Naive thymus-derived CD4-positive, alpha-beta T cell (primary cell): ENCODE measurements around the gene CDV3. TPM values are rescaled to one million over a fixed set of nuclear protein-coding genes. Genes with fewer than 3 reads are reported as not detected.

Source experiments
- ATAC-seq: fragments of 150-1000 bp; cut with Tn5 transposase; 2 replicates; pipeline ENCODE4 v1.10.0; 2021; ENCODE audit warnings: mild to moderate bottlenecking, moderate library complexity
- CTCF ChIA-PET: fragments of 350-600 bp; sonication (Branson Sonifier 250); formaldehyde crosslinking; loops from one replicate; lab custom pipeline; 2021; ENCODE audit warnings: antibody characterized with exemption; lab: Charles Lee
- POLR2A ChIA-PET: fragments of 350-600 bp; sonication (Branson Sonifier 250); formaldehyde crosslinking; loops from one replicate; lab custom pipeline; 2021; ENCODE audit warnings: antibody characterized with exemption, inconsistent platforms; lab: Charles Lee
- DNase-seq, 9 donors: peaks; one replicate each; pipeline versions ENCODE4 v3.0.0 to v3.0.0-alpha.2; 2020 to 2022; ENCODE audit warnings: mixed read lengths in 1 of 9
- H3K27ac ChIP-seq: one replicate; pipeline ENCODE4 v1.7.0; 2013; ENCODE audit warnings: mild to moderate bottlenecking, low read depth, low read length, moderate library complexity
- H3K27me3 ChIP-seq, 2 donors: one replicate each; pipeline ENCODE4 v1.7.0; 2013; ENCODE audit warnings: low read length in 2 of 2, mild to moderate bottlenecking in 2 of 2, moderate library complexity in 2 of 2; ENCODE audit not compliant: control insufficient read depth in 2 of 2, insufficient read depth in 2 of 2
- H3K36me3 ChIP-seq, 3 experiments: 1 replicate in 2 of 3; 2 replicates in 1 of 3; pipeline ENCODE4 v1.7.0; 2013; ENCODE audit warnings: low read length in 3 of 3, mild to moderate bottlenecking in 3 of 3, moderate library complexity in 1 of 3; ENCODE audit not compliant: insufficient read depth in 3 of 3, control insufficient read depth in 2 of 3
- H3K4me1 ChIP-seq, 2 donors: one replicate each; pipeline ENCODE4 v1.7.0; 2013; ENCODE audit warnings: low read length in 2 of 2, mild to moderate bottlenecking in 2 of 2, moderate library complexity in 1 of 2; ENCODE audit not compliant: control insufficient read depth in 2 of 2, insufficient read depth in 2 of 2
- H3K4me3 ChIP-seq: 2 replicates; pipeline ENCODE4 v1.7.0; 2013; ENCODE audit warnings: mild to moderate bottlenecking, low read length
- H3K9me3 ChIP-seq, 3 experiments: 1 replicate in 2 of 3; 2 replicates in 1 of 3; pipeline ENCODE4 v1.7.0; 2013; ENCODE audit warnings: low read length in 3 of 3; ENCODE audit not compliant: control insufficient read depth in 2 of 3
- H3K27ac Mint-ChIP-seq, 9 donors: one replicate each; pipeline ENCODE4 v1.8.0; 2020 to 2022; ENCODE audit warnings: mixed read lengths in 9 of 9, mild to moderate bottlenecking in 8 of 9, moderate library complexity in 5 of 9, inconsistent platforms in 2 of 9
- H3K27me3 Mint-ChIP-seq, 5 donors: one replicate each; pipeline ENCODE4 v1.8.0; 2021 to 2022; ENCODE audit warnings: mixed read lengths in 5 of 5, mild to moderate bottlenecking in 1 of 5
- H3K36me3 Mint-ChIP-seq, 5 donors: one replicate each; pipeline ENCODE4 v1.8.0; 2020 to 2022; ENCODE audit warnings: mixed read lengths in 5 of 5, mild to moderate bottlenecking in 3 of 5, inconsistent platforms in 1 of 5
- H3K4me1 Mint-ChIP-seq, 7 donors: one replicate each; pipeline ENCODE4 v1.8.0; 2020 to 2022; ENCODE audit warnings: mixed read lengths in 7 of 7, mild to moderate bottlenecking in 3 of 7, inconsistent platforms in 1 of 7
- H3K4me3 Mint-ChIP-seq, 10 donors: one replicate each; pipeline ENCODE4 v1.8.0; 2020 to 2022; ENCODE audit warnings: mild to moderate bottlenecking in 10 of 10, mixed read lengths in 10 of 10, moderate library complexity in 6 of 10, inconsistent platforms in 2 of 10
- H3K9me3 Mint-ChIP-seq, 11 donors: one replicate each; pipeline ENCODE4 v1.8.0; 2020 to 2022; ENCODE audit warnings: mixed read lengths in 11 of 11, mild to moderate bottlenecking in 4 of 11, inconsistent platforms in 1 of 11, moderate library complexity in 1 of 11
- intact Hi-C, 2 donors: fragments of 100-400 bp; cut with micrococcal nuclease; formaldehyde crosslinking; loops; one replicate each; pipeline ENCODE4 v1.15.1; 2023
- polyA plus RNA-seq, 2 donors: library from polyadenylated mRNA; unstranded; fragments of 300-500 nt; fragmentation: Illumina TruSeq; gene quantifications; one replicate each; pipeline ENCODE4 v1.2.3, GENCODE V29; 2021
- total RNA-seq, 6 experiments: library from RNA in 5 of 6; stranded (reverse) in 5 of 6; gene quantifications; 1 replicate in 5 of 6; 2 replicates in 1 of 6; pipeline ENCODE4 v1.2.3 and lab custom pipeline; 2021 to 2026

The CDV3 gene
- total and polyA plus RNA-seq, 7 experiments from 2014 or later, result 37.4 to 206 (median 192) TPM

GRCh38 chr3:133592843-133593242, 19.4 kb downstream of the CDV3 start:
- ATAC-seq (peak; percentile 44), DNase-seq (no peak)
- ChIA-PET CTCF (no interaction called here), POLR2A (interaction anchor here (0.6 kb wide), 1 partner anchor 15 kb away, joined by 3 read pairs; no protein-coding TSS in a partner anchor)
- H3K27ac Mint-ChIP-seq, result peak overlapping the region in 2 of 9 donors; percentile 45
- H3K36me3 Mint-ChIP-seq, result peaks cover 8 to 20% (median 19%) of the 10 kb centered on the region in 5 donors
- H3K27me3 Mint-ChIP-seq, result no peaks in the 10 kb centered on the region
- H3K4me1 Mint-ChIP-seq, result peaks cover 0 to 22% (median 7%) of the 10 kb centered on the region in 7 donors
- intact Hi-C loops, result no loop called here
- peaks cover 0 to 20% (median 10%) of the 10 kb centered on the region in 3 experiments for H3K36me3 ChIP-seq
- no peak overlapping the region for H3K4me3 Mint-ChIP-seq
- H3K9me3 ChIP-seq, result no peaks in the 10 kb centered on the region
- H3K4me3 ChIP-seq, result no peak overlapping the region
- no peaks in the 10 kb centered on the region for H3K27me3 ChIP-seq
- no peak overlapping the region for H3K27ac ChIP-seq
- no peaks in the 10 kb centered on the region for H3K9me3 Mint-ChIP-seq
- H3K4me1 ChIP-seq, result no peaks in the 10 kb centered on the region

DNA sequence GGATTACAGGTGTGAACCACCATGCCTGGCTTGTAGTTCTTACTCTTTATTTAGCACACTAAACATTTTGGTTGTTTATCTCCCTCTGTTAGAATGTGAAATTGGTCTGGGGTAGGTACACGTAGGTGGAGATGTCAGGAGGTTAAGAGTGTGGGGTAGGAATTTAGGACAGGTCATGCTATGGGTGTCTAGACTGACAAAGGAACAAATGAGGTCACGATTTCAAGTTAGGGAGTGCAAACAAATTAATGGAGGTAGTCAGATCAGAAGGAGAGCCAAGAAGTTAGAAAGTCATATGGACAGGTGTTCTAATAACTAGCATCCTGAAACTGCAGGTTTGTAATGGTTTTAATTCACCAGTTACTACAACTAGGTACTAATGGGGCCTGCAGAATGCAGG, 19.8 kb downstream of the CDV3 start:
- H3K27ac Mint-ChIP-seq, result peak overlapping the region in 2 of 9 donors; percentile 16 to 28
- CTCF ChIA-PET, result no interaction called here

DNA sequence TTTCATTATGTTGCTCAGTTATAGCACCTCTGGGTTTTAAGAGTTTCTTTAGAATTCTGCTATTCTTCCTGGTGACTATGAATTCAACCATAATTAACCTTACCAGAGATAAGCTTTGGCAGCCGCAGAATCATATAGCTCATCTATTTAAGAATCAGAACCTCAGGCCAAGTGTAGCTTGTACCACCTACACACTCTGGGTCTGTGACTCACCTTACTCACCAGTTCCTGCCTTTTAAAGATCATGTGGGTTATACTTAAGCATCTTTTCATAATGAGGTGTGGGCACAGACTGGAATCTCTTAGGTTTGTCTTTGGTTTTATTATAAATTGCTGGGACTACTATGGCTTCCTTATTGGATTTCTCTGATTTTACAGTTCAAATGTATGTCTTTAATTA, 21.9 kb downstream of the CDV3 start:
- CTCF ChIA-PET, result interaction anchor here (0.6 kb wide), 1 partner anchor 917 kb away, joined by 3 read pairs; no protein-coding TSS in a partner anchor
- Mint-ChIP-seq H3K36me3 (peaks cover 0 to 10% (median 0%) of the 10 kb centered on the region in 5 donors), H3K27me3 (no peaks in the 10 kb centered on the region), H3K4me3 (no peak overlapping the region), H3K9me3 (no peaks in the 10 kb centered on the region), H3K4me1 (peaks cover 0 to 9% (median 4%) of the 10 kb centered on the region in 7 donors), H3K27ac (peak overlapping the region in 4 of 9 donors; percentile 5 to 51 (median 40))
- intact Hi-C loops, result no loop called here
- no peak for DNase-seq
- no peaks in the 10 kb centered on the region for H3K27me3 ChIP-seq
- POLR2A ChIA-PET, result interaction anchor here (1.5 kb wide), 1 partner anchor 11 kb away, joined by 3 read pairs; no protein-coding TSS in a partner anchor
- no peaks in the 10 kb centered on the region for H3K9me3 ChIP-seq
- H3K36me3 ChIP-seq, result no peaks in the 10 kb centered on the region
- H3K4me3 ChIP-seq, result no peak overlapping the region
- no peaks in the 10 kb centered on the region for H3K4me1 ChIP-seq
- no peak for ATAC-seq
- no peak overlapping the region for H3K27ac ChIP-seq

More for the DNA sequence above, 19.8 kb downstream of the CDV3 start:
- DNase-seq, result no peak
- Histone ChIP-seq H3K9me3 (no peaks in the 10 kb centered on the region), H3K36me3 (peaks cover 0 to 16% (median 7%) of the 10 kb centered on the region in 3 experiments), H3K4me1 (no peaks in the 10 kb centered on the region), H3K27ac (no peak overlapping the region), H3K27me3 (no peaks in the 10 kb centered on the region), H3K4me3 (no peak overlapping the region)
- POLR2A ChIA-PET, result interaction anchor here (0.6 kb wide), 1 partner anchor 16 kb away, joined by 3 read pairs; no protein-coding TSS in a partner anchor
- intact Hi-C loops, result no loop called here
- H3K27me3 Mint-ChIP-seq, result no peaks in the 10 kb centered on the region
- H3K4me3 Mint-ChIP-seq, result no peak overlapping the region
- no peak for ATAC-seq
- H3K36me3 Mint-ChIP-seq, result peaks cover 8 to 17% (median 16%) of the 10 kb centered on the region in 5 donors
- no peaks in the 10 kb centered on the region for H3K9me3 Mint-ChIP-seq
- H3K4me1 Mint-ChIP-seq, result peaks cover 0 to 20% (median 7%) of the 10 kb centered on the region in 7 donors

GRCh38 chr3:133598405-133598804, 24.9 kb downstream of the CDV3 start:
- DNase-seq (no peak), ATAC-seq (no peak)
- POLR2A ChIA-PET, result no interaction called here
- peaks cover 0 to 22% (median 3%) of the 10 kb centered on the region in 5 donors for H3K36me3 Mint-ChIP-seq
- intact Hi-C loops, result no loop called here
- no peaks in the 10 kb centered on the region for H3K9me3 Mint-ChIP-seq
- no peak overlapping the region for H3K4me3 ChIP-seq
- no peaks in the 10 kb centered on the region for H3K27me3 Mint-ChIP-seq
- H3K9me3 ChIP-seq, result no peaks in the 10 kb centered on the region
- peaks cover 0 to 9% (median 0%) of the 10 kb centered on the region in 7 donors for H3K4me1 Mint-ChIP-seq
- CTCF ChIA-PET, result no interaction called here
- H3K4me1 ChIP-seq, result no peaks in the 10 kb centered on the region
- H3K27ac ChIP-seq, result no peak overlapping the region
- H3K27ac Mint-ChIP-seq, result peak overlapping the region in 1 of 9 donors; percentile 33
- H3K27me3 ChIP-seq, result no peaks in the 10 kb centered on the region
- H3K36me3 ChIP-seq, result no peaks in the 10 kb centered on the region
- H3K4me3 Mint-ChIP-seq, result no peak overlapping the region

GRCh38 chr3:133599280-133599679, 25.8 kb downstream of the CDV3 start:
- ChIA-PET CTCF (no interaction called here), POLR2A (no interaction called here)
- Mint-ChIP-seq H3K27ac (no peak overlapping the region), H3K36me3 (peaks cover 0 to 24% (median 4%) of the 10 kb centered on the region in 5 donors), H3K9me3 (no peaks in the 10 kb centered on the region), H3K27me3 (no peaks in the 10 kb centered on the region), H3K4me1 (peaks cover 0 to 9% (median 0%) of the 10 kb centered on the region in 7 donors), H3K4me3 (no peak overlapping the region)
- intact Hi-C loops, result no loop called here
- ATAC-seq, result no peak
- DNase-seq, result no peak
- no peaks in the 10 kb centered on the region for H3K9me3 ChIP-seq
- H3K4me1 ChIP-seq, result no peaks in the 10 kb centered on the region
- no peak overlapping the region for H3K4me3 ChIP-seq
- H3K27ac ChIP-seq, result no peak overlapping the region
- no peaks in the 10 kb centered on the region for H3K27me3 ChIP-seq
- H3K36me3 ChIP-seq, result no peaks in the 10 kb centered on the region

- no peaks in the 10 kb centered on the region for H3K27me3 ChIP-seq
- H3K9me3 Mint-ChIP-seq, result no peaks in the 10 kb centered on the region
- H3K4me1 Mint-ChIP-seq, result peaks cover 0 to 2% (median 0%) of the 10 kb centered on the region in 7 donors
- no peak overlapping the region for H3K27ac Mint-ChIP-seq
- H3K36me3 ChIP-seq, result no peaks in the 10 kb centered on the region
- no peak overlapping the region for H3K27ac ChIP-seq
- H3K4me3 Mint-ChIP-seq, result no peak overlapping the region
- DNase-seq (no peak), ATAC-seq (no peak)
- POLR2A ChIA-PET, result no interaction called here
- CTCF ChIA-PET, result no interaction called here
- no peaks in the 10 kb centered on the region for H3K27me3 Mint-ChIP-seq
- no peaks in the 10 kb centered on the region for H3K4me1 ChIP-seq
- H3K4me3 ChIP-seq, result no peak overlapping the region
- no peaks in the 10 kb centered on the region for H3K9me3 ChIP-seq
- intact Hi-C loops, result no loop called here
- peaks cover 0 to 32% (median 4%) of the 10 kb centered on the region in 5 donors for H3K36me3 Mint-ChIP-seq
Observed at GRCh38 chr3:133600572-133601081, 27.1 kb downstream of the CDV3 start.
